HEK293 (cell line): Measurements from ENCODE around the gene SLC4A1AP.

ENCODE experiments used
- CTCF ChIA-PET: fragments of 350-600 bp; formaldehyde crosslinking; extraction: SDS; loops from one replicate; lab custom pipeline; 2021; ENCODE audit warnings: antibody characterized with exemption; lab: Yijun Ruan, JAX
- POLR2A ChIA-PET: fragments of 300-600 bp; formaldehyde crosslinking; extraction: SDS; loops from one replicate; lab custom pipeline; 2020; ENCODE audit warnings: antibody characterized with exemption, inconsistent platforms; lab: Yijun Ruan, JAX
- H3K27ac ChIP-seq: fragments of 200-500 bp; sonication (Bioruptor generic); 2 replicates; pipeline ENCODE4 v1.5.1; 2014; ENCODE audit warnings: low read depth, low read length, control low read depth, inconsistent platforms; ENCODE audit errors: extremely low read depth
- H3K36me3 ChIP-seq, 2 experiments: fragments of 200-500 bp in 1 of 2; sonication (Bioruptor generic) in 1 of 2; 1 replicate in 1 of 2; 2 replicates in 1 of 2; pipeline ENCODE4 v1.5.1; 2014 to 2017; ENCODE audit warnings: inconsistent platforms in 2 of 2, low read length in 2 of 2; ENCODE audit not compliant: control insufficient read depth in 2 of 2, insufficient read depth in 1 of 2
- H3K4me1 ChIP-seq: fragments of 200-500 bp; sonication (Bioruptor generic); 2 replicates; pipeline ENCODE4 v1.5.1; 2014; ENCODE audit warnings: mild to moderate bottlenecking, low read length, inconsistent platforms; ENCODE audit not compliant: control insufficient read depth, insufficient read depth
- H3K4me3 ChIP-seq: 2 replicates; pipeline ENCODE4 v1.5.1; 2011; ENCODE audit warnings: low read depth, mild to moderate bottlenecking, control low read depth, low read length, moderate library complexity
- H3K9me3 ChIP-seq: fragments of 200-500 bp; sonication (Bioruptor generic); 2 replicates; pipeline ENCODE4 v1.5.1; 2014; ENCODE audit warnings: low read depth, low read length, inconsistent platforms; ENCODE audit not compliant: control insufficient read depth, insufficient read depth
- ELK4 ChIP-seq: IDR thresholded peaks from 2 replicates; pipeline ENCODE4 v1.6.1; 2011; ENCODE audit warnings: mild to moderate bottlenecking, low read depth, low read length, borderline replicate concordance
- KLF10 ChIP-seq: fragments of 450-650 bp; IDR thresholded peaks from 2 replicates; pipeline ENCODE4 v1.5.1; 2018; ENCODE audit warnings: missing biosample characterization, mild to moderate bottlenecking, missing genetic modification characterization
- OSR2 ChIP-seq: fragments of 450-650 bp; formaldehyde crosslinking; IDR thresholded peaks from 2 replicates; pipeline ENCODE4 v1.5.1; 2016; ENCODE audit warnings: missing biosample characterization, missing genetic modification characterization
- ZBTB17 ChIP-seq: fragments of 450-650 bp; formaldehyde crosslinking; IDR thresholded peaks from 2 replicates; pipeline ENCODE4 v1.5.1; 2016; ENCODE audit warnings: missing biosample characterization, missing genetic modification characterization
- ZEB2 ChIP-seq: fragments of 450-650 bp; formaldehyde crosslinking; IDR thresholded peaks from 2 replicates; pipeline ENCODE4 v1.5.1; 2016; ENCODE audit warnings: missing biosample characterization, missing genetic modification characterization
- ZNF174 ChIP-seq: fragments of 450-650 bp; formaldehyde crosslinking; IDR thresholded peaks from 2 replicates; pipeline ENCODE4 v1.5.0; 2017; ENCODE audit warnings: missing biosample characterization, mild to moderate bottlenecking, missing genetic modification characterization
- ZNF18 ChIP-seq: fragments of 450-650 bp; formaldehyde crosslinking; IDR thresholded peaks from 2 replicates; pipeline ENCODE4 v1.5.1; 2016; ENCODE audit warnings: missing biosample characterization, missing genetic modification characterization
- ZNF214 ChIP-seq: fragments of 450-650 bp; formaldehyde crosslinking; IDR thresholded peaks from 2 replicates; pipeline ENCODE4 v1.5.1; 2017; ENCODE audit warnings: missing biosample characterization, mild to moderate bottlenecking, missing genetic modification characterization, borderline replicate concordance
- ZNF23 ChIP-seq: fragments of 450-650 bp; formaldehyde crosslinking; IDR thresholded peaks from 2 replicates; pipeline ENCODE4 v1.5.1; 2016; ENCODE audit warnings: missing biosample characterization, missing genetic modification characterization, borderline replicate concordance
- ZNF24 ChIP-seq: fragments of 450-650 bp; formaldehyde crosslinking; IDR thresholded peaks from 2 replicates; pipeline ENCODE4 v1.5.1; 2016; ENCODE audit warnings: missing biosample characterization, missing genetic modification characterization
- ZNF366 ChIP-seq: fragments of 450-650 bp; formaldehyde crosslinking; conservative IDR thresholded peaks from 2 replicates; pipeline ENCODE4 v1.5.1; 2016; ENCODE audit warnings: missing biosample characterization, missing genetic modification characterization
- ZNF391 ChIP-seq: fragments of 450-650 bp; formaldehyde crosslinking; IDR thresholded peaks from 2 replicates; pipeline ENCODE4 v1.5.1; 2016; ENCODE audit warnings: low read depth, missing biosample characterization, missing genetic modification characterization, borderline replicate concordance
- ZNF449 ChIP-seq: fragments of 450-650 bp; formaldehyde crosslinking; IDR thresholded peaks from 2 replicates; pipeline ENCODE4 v1.5.1; 2017; ENCODE audit warnings: missing biosample characterization, mild to moderate bottlenecking, missing genetic modification characterization, moderate library complexity
- ZNF513 ChIP-seq: fragments of 450-650 bp; IDR thresholded peaks from 2 replicates; pipeline ENCODE4 v1.5.1; 2018; ENCODE audit warnings: missing biosample characterization, missing genetic modification characterization
- ZNF518A ChIP-seq: fragments of 450-650 bp; formaldehyde crosslinking; conservative IDR thresholded peaks from 2 replicates; pipeline ENCODE4 v1.5.1; 2016; ENCODE audit warnings: low read depth, missing biosample characterization, missing genetic modification characterization
- ZNF585B ChIP-seq: fragments of 450-650 bp; formaldehyde crosslinking; IDR thresholded peaks from 2 replicates; pipeline ENCODE4 v1.5.1; 2016; ENCODE audit warnings: missing biosample characterization, missing genetic modification characterization
- ZNF610 ChIP-seq: fragments of 450-650 bp; formaldehyde crosslinking; IDR thresholded peaks from 2 replicates; pipeline ENCODE4 v1.5.1; 2016; ENCODE audit warnings: missing biosample characterization, missing genetic modification characterization, borderline replicate concordance
- ZNF76 ChIP-seq: fragments of 450-650 bp; formaldehyde crosslinking; IDR thresholded peaks from 2 replicates; pipeline ENCODE4; 2016; ENCODE audit warnings: low read depth, missing biosample characterization, missing genetic modification characterization, borderline replicate concordance
- ZNF792 ChIP-seq: fragments of 450-650 bp; formaldehyde crosslinking; IDR thresholded peaks from 2 replicates; pipeline ENCODE4 v1.5.1; 2016; ENCODE audit warnings: missing biosample characterization, missing genetic modification characterization
- ZSCAN18 ChIP-seq: fragments of 450-650 bp; formaldehyde crosslinking; IDR thresholded peaks from 2 replicates; pipeline ENCODE4 v1.5.1; 2016; ENCODE audit warnings: missing biosample characterization, missing genetic modification characterization
- ZSCAN23 ChIP-seq: fragments of 450-650 bp; formaldehyde crosslinking; IDR thresholded peaks from 2 replicates; pipeline ENCODE4 v1.5.1; 2016; ENCODE audit warnings: missing biosample characterization, missing genetic modification characterization
- ZXDB ChIP-seq: fragments of 450-650 bp; formaldehyde crosslinking; IDR thresholded peaks from 2 replicates; pipeline ENCODE4 v1.5.1; 2016; ENCODE audit warnings: missing biosample characterization, missing genetic modification characterization

The SLC4A1AP gene

GRCh38 chr2:27651056-27651455 lies 12.6 kb upstream of the SLC4A1AP start:
- H3K36me3 ChIP-seq: peaks cover 74 to 92% of the 10 kb centered on the region in 2 experiments
- ChIA-PET POLR2A (interaction anchor here (1.2 kb wide), 1 partner anchor 12 kb away, joined by 3 read pairs; the partner anchor contains the start of genes SLC4A1AP and SUPT7L), CTCF (interaction anchor here (0.7 to 1.1 kb wide), 3 partner anchors 18 to 32 kb away, joined by 3 to 4 read pairs (median 3); no protein-coding TSS in a partner anchor)
- H3K4me3 ChIP-seq: no peak overlapping the region
- no peak overlapping the region for H3K27ac ChIP-seq
- no peaks in the 10 kb centered on the region for H3K4me1 ChIP-seq
- H3K9me3 ChIP-seq: no peaks in the 10 kb centered on the region
- TF ChIP-seq ZNF366 (tag by site-specific recombination) (no peak), KLF10 (tag by site-specific recombination) (no peak), ZNF585B (tag by site-specific recombination) (no peak), ZNF792 (tag by site-specific recombination) (no peak), ZNF23 (tag by site-specific recombination) (no peak)

GRCh38 chr2:27652341-27652740 lies 11.3 kb upstream of the SLC4A1AP start:
- CTCF ChIA-PET: interaction anchor here (1.1 kb wide), 1 partner anchor 22 kb away, joined by 3 read pairs; no protein-coding TSS in a partner anchor
- peaks cover 83 to 96% of the 10 kb centered on the region in 2 experiments for H3K36me3 ChIP-seq
- no peak overlapping the region for H3K4me3 ChIP-seq
- no peak overlapping the region for H3K27ac ChIP-seq
- no peaks in the 10 kb centered on the region for H3K9me3 ChIP-seq
- H3K4me1 ChIP-seq: no peaks in the 10 kb centered on the region
- TF ChIP-seq ZNF513 (no peak), ZNF610 (tag by site-specific recombination) (no peak), ELK4 (no peak), ZNF24 (tag by site-specific recombination) (no peak), ZEB2 (tag by site-specific recombination) (no peak), ZNF214 (tag by site-specific recombination) (no peak), OSR2 (tag by site-specific recombination) (no peak), ZBTB17 (tag by site-specific recombination) (no peak), ZSCAN18 (tag by site-specific recombination) (no peak), ZNF449 (tag by site-specific recombination) (no peak), ZNF18 (tag by site-specific recombination) (no peak), ZNF174 (tag by site-specific recombination) (no peak), ZNF518A (tag by site-specific recombination) (no peak), ZSCAN23 (tag by site-specific recombination) (no peak), ZXDB (no peak), ZNF391 (tag by site-specific recombination) (no peak), ZNF76 (tag by site-specific recombination) (no peak)
- POLR2A ChIA-PET: no interaction called here
